Globus pallidus (tissue), 1 donor: ENCODE data around the gene TRPM1.

ENCODE experiments used
- DNase-seq: peaks from one replicate; pipeline ENCODE4 v3.0.0-alpha.2; 2015; ENCODE audit warnings: low spot score

The TRPM1 gene

DNA sequence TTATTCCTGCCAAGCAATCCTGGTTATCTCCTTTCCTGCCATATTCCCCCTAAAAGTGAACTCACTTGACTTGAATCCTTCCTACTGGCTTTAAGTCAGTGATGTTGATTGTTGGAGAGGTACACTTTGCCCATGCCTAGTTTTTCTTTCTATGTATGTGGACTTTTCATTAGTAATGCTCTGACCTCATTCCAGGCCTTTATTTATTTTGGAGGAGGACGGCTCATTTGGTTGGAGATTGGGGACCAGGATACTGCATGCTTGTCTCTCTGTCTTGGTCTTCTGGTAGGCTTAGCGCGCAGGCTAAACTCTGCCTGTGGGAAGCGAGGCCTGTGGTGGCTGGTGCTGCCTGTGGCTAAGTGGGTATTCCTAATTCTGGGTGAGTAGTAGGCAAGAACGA is 81.0 kb downstream of the TRPM1 start:
- DNase-seq: no peak

- DNase-seq: no peak
These were observed 81.5 kb downstream of the TRPM1 start for GRCh38 chr15:31019986-31020385.

DNA sequence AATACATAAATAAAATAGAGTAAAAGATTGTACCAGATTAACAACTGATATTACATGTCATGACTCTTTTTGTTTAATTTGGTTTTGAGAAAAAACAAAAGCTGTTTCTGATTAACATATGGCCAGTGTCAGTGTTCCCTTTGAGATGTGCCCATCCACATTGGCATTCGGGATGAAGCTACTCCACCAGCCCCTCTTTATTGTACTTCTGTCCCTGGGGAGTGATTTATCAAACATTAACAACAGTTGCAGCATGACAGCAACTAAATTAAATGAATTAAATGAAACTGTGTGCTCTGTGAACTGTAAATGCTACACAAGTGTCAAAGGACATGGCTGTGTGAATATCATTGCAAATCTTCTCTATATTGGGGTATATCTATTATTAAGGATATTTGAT is 84.2 kb downstream of the TRPM1 start:
- DNase-seq: no peak

DNA sequence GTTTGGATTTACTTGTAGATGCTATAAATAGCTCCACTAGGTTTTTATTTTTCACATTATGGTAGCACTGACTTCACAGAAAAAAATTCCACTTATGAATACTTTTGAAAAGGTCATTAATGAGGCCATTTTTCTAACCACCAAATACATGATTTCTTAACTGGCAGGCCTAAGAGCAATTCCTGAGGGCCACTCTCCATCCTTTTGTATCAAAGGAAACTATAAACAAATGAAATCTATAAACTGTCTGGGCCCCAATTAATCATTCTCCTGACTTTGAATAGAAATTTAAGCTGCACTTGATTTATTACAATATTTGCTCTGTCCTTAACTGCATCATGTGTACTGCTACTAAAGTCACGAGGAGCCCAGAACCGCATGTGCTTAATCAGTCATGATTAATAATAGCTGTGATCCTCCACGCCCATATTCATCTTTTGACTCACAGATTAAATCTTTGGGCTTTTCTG is 85.0 kb downstream of the TRPM1 start:
- DNase-seq: no peak

DNA sequence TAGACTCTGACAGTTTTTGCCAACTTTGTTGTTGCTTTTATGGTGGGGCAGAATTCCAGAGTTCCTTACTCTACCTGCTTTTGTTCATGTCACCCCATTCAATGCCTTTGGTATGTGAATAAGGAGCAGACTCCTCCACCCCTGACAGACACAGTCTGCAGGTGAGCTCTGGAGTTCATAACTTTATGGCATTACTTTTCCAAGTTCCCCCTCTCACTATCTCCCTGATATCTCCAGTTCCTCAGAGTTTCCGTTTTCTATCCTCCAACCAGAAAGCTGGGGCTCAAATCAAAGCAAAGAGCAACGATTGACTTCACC is 87.0 kb downstream of the TRPM1 start:
- no peak for DNase-seq

DNA sequence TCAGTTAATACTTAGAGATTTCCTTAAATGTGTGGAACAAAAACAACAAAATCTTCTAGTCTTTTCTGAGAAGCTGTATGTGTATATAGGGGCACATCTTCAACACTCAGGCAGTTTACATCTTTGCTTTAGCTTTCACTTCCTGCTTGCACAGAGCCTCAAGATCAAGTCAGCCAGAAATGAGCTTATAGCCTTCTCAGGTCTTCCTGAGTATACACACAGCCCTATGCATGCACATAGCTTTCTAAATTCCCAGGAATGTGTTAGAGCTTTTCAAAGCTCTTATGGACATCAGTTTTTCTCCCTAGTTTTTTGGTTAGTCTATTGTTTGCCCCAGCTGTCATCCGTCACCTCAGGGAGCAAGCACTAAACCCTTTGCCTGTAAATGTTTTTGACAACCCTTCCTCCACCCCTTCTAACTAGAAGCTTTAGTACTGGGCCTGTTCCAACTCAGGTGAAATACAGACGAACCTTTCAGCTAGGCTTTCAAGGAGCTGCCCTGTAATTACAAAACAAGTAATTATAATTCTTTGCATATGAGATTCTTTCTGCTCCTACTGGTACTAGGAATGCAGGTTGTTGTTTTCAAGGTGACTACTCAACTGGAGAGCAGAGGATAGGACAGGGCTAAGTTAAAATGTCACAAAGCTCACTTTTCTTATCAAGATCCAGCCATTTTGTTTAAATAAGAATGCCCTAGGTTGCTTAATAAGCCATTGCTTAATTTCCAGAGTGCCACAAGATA is 87.5 kb downstream of the TRPM1 start:
- DNase-seq: no peak

GRCh38 chr15:31012455-31012854 is 89.1 kb downstream of the TRPM1 start:
- DNase-seq: no peak

- no peak for DNase-seq
These were observed 91.5 kb downstream of the TRPM1 start for GRCh38 chr15:31010036-31010435.

- no peak for DNase-seq
These were observed 95.9 kb downstream of the TRPM1 start for GRCh38 chr15:31005660-31006059.

DNA sequence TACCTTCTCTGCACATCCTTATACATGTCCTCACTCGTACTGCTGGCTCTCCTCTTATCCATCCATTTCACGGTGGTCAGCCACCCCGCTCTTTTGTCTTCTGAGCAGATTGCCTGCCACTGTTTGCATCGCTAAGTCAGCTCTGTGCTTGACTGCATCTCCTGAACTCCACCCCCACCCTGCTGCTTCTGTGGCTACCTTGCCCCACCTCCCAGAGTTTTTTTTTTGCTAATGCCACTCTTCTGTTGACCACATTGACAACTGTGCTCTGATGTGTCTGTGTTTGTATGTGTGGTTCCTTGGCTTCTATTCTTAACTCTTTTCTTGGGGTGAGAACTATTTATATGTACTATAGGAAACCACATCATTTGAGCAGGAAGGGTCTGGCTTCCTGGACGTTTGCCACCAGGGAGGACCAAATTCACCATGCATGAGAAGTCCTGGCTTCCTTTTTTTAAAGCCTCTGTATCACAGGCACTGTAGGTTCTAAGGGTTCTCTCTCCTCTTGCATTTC is 97.2 kb downstream of the TRPM1 start:
- peak; percentile 36 for DNase-seq

DNA sequence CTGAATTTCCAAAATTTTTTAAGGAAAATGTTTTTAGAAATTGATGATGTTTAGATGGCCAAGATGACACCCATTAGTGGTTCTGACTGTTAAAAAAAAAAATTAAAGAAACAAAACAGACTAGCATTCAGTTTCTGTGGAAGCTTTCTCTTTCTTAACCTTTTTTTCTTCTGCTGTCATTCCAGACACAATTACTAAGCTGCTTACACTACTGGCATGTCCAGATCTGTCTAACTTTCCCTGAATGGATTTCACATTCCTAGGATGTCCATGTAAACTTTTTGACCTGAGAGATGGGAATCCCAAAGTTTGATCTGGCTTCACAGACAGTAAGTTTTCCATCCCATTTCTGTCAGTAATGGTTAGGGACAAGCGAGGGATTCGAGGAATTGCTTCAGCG is 99.8 kb downstream of the TRPM1 start:
- DNase-seq: no peak

GRCh38 chr15:30999729-31000128 is 101.8 kb downstream of the TRPM1 start:
- no peak for DNase-seq

DNA sequence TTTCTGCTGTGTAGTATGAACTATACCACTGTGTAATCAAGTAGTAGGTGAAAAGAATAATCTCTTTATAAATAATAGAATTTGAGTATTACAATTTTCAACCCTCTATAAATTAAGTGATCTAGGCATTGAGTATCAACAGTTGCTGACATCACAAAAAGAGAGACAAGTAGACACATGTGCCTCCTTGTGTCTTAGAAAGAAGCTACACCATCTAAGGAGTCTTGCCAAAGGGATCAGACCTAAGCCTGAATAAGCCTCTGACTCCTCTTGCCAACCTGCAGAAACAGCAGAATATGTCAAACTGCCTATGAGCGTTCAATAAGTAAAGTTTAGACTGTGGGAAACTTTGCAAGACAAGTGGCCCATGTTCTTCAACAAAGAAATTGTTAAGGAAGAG is 104.3 kb downstream of the TRPM1 start:
- DNase-seq: no peak

DNA sequence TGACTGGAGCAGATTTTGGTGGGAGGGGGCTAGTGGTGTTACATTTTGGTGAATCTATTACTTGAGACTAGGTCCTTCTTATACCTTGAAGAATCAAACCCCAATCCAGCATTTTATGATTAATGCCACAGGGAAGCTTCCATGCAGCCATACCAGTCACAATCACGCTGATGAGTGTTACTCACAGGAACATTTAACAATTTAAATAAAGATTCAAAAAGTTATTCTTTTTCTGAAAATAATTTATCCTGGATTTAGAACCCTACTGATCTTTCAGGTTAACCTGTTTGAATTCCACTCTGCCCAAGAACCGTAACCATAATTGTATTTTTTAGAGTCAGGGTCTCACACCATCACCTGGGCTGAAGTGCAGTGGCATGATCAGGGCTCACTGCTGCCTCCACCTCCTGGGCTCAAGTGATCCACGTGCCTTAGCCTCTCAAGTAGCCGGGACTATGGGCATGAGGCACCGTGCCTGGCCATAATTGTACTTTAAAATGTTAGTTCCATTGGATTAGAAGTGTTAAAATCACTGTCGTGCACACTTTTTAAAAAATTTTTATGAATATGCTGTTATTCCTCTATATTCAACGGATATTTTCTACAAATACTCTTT is 109.2 kb downstream of the TRPM1 start:
- DNase-seq: no peak

- DNase-seq: peak; percentile 77
These were observed 110.0 kb downstream of the TRPM1 start, which contains the start of gene MTMR10 for GRCh38 chr15:30991255-30992235. Gene MTMR10, minus strand, starts transcription at chr15:30991628. Its CDS starts 122 bp downstream, at chr15:30991506.

GRCh38 chr15:30990446-30991254 is 110.9 kb downstream of the TRPM1 start:
- no peak for DNase-seq

- no peak for DNase-seq
These were observed 111.5 kb downstream of the TRPM1 start for GRCh38 chr15:30990036-30990435.

DNA sequence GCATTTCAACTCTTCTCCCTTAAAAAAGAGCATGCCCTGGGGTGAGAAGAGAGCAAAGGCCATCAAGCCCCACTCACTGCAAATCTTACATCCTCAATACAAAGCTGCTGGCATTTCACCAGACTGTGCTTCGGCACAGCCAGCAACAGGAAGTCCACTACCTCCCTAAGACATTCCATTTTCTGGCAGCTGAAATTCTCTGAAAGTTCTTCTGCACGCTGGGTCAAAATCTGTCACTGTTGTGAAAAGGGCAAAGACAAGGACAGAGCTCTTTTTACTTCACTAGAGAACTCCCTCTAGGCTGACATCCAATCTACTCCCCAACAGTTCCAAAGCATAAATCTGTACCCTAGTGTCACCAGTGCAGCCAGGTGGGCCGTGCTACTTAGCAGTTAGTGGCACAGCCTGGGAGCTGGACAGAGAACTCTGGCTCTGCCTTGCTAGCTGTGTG is 116.4 kb downstream of the TRPM1 start:
- peak; percentile 75 for DNase-seq

- peak; percentile 93 for DNase-seq
These were observed 117.0 kb downstream of the TRPM1 start for GRCh38 chr15:30984542-30984941.

- DNase-seq: no peak
These were observed 117.4 kb downstream of the TRPM1 start for GRCh38 chr15:30984118-30984517.

DNA sequence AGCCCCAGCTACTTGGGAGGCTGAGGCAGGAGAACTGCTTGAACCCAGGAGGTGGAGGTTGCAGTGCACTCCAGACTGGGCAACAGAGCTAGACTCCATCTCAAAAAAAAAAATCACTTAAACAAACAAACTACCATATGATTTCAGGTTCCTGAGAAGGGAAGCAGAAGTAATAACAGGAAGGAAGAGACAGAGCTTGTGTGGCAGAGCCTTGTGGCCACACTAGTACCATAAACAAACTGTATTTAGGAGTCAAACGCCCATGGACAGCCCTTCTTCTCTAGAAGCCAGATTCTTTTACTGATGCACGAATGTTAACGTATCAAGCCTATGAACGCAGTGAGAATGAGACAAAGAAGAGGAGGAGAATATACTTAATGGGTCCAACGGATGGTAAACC is 122.1 kb downstream of the TRPM1 start:
- no peak for DNase-seq
